Measurements from ENCODE around the gene BTBD2.

- TF ChIP-seq POLR2A (IDR thresholded peaks at IDR 0.05): no peak
- TF ChIP-seq, protein P1, sequence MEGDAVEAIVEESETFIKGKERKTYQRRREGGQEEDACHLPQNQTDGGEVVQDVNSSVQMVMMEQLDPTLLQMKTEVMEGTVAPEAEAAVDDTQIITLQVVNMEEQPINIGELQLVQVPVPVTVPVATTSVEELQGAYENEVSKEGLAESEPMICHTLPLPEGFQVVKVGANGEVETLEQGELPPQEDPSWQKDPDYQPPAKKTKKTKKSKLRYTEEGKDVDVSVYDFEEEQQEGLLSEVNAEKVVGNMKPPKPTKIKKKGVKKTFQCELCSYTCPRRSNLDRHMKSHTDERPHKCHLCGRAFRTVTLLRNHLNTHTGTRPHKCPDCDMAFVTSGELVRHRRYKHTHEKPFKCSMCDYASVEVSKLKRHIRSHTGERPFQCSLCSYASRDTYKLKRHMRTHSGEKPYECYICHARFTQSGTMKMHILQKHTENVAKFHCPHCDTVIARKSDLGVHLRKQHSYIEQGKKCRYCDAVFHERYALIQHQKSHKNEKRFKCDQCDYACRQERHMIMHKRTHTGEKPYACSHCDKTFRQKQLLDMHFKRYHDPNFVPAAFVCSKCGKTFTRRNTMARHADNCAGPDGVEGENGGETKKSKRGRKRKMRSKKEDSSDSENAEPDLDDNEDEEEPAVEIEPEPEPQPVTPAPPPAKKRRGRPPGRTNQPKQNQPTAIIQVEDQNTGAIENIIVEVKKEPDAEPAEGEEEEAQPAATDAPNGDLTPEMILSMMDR (IDR thresholded peaks at IDR 0.05): no peak
Measured at GRCh38 chr19:1969176-1970002, 46.1 kb downstream of the BTBD2 start.

All from Peyer's patch (tissue), 4 donors.